H9 (cell line): ENCODE data around the gene RAI1. TPM values are rescaled to one million over a fixed set of nuclear protein-coding genes. Genes with fewer than 3 reads are reported as not detected.
"Not testable (repeated sequence)": the region's sequence is repeated elsewhere in the genome, so short reads cannot be mapped to it uniquely, and the experiment has no call there.

Experiments used
- DNase-seq: peaks from one replicate; pipeline ENCODE4 v3.0.0-alpha.2; 2017
- H2AFZ ChIP-seq: one replicate; pipeline ENCODE4 v1.6.1; 2013; ENCODE audit warnings: mild to moderate bottlenecking, low read length, control low read depth, moderate library complexity
- H2AK5ac ChIP-seq: 2 replicates; pipeline ENCODE4 v1.6.1; 2013; ENCODE audit warnings: low read length, control low read depth, mixed read lengths; ENCODE audit not compliant: insufficient read length
- H2BK120ac ChIP-seq: one replicate; pipeline ENCODE4 v1.6.1; 2013; ENCODE audit warnings: low read depth, mild to moderate bottlenecking, low read length, control low read depth, inconsistent platforms; ENCODE audit not compliant: poor library complexity, severe bottlenecking
- H2BK12ac ChIP-seq: 2 replicates; pipeline ENCODE4 v1.6.1; 2013; ENCODE audit warnings: low read length, control low read depth, mixed read lengths, low read depth; ENCODE audit not compliant: insufficient read length
- H2BK15ac ChIP-seq: 2 replicates; pipeline ENCODE4 v1.6.1; 2013; ENCODE audit warnings: low read depth, low read length, control low read depth
- H2BK20ac ChIP-seq: one replicate; pipeline ENCODE4 v1.6.1; 2013; ENCODE audit warnings: low read depth, mild to moderate bottlenecking, low read length, control low read depth, inconsistent platforms; ENCODE audit not compliant: poor library complexity, severe bottlenecking
- H2BK5ac ChIP-seq: 2 replicates; pipeline ENCODE4 v1.6.1; 2013; ENCODE audit warnings: low read length, control low read depth, mixed read lengths; ENCODE audit not compliant: insufficient read length
- H3K14ac ChIP-seq: 2 replicates; pipeline ENCODE4 v1.6.1; 2013; ENCODE audit warnings: low read length, control low read depth; ENCODE audit not compliant: insufficient read depth
- H3K18ac ChIP-seq: 2 replicates; pipeline ENCODE4 v1.6.1; 2013; ENCODE audit warnings: low read depth, mild to moderate bottlenecking, mixed read lengths, low read length, control low read depth; ENCODE audit not compliant: insufficient read length
- H3K23ac ChIP-seq: 2 replicates; pipeline ENCODE4 v1.6.1; 2013; ENCODE audit warnings: low read length, control low read depth, mixed read lengths, low read depth; ENCODE audit not compliant: insufficient read length
- H3K23me2 ChIP-seq: 2 replicates; pipeline ENCODE4 v1.6.1; 2013; ENCODE audit warnings: low read depth, mild to moderate bottlenecking, mixed read lengths, low read length, control low read depth; ENCODE audit not compliant: insufficient read length, poor library complexity, severe bottlenecking
- H3K27ac ChIP-seq: 2 replicates; pipeline ENCODE4 v1.5.1; 2013; ENCODE audit warnings: low read length, control low read depth, mixed read lengths, low read depth; ENCODE audit not compliant: insufficient read length
- H3K27me3 ChIP-seq: 2 replicates; pipeline ENCODE4 v1.6.1; 2013; ENCODE audit warnings: low read length, control low read depth, inconsistent platforms; ENCODE audit not compliant: insufficient read depth
- H3K4ac ChIP-seq: 2 replicates; pipeline ENCODE4 v1.6.1; 2013; ENCODE audit warnings: low read depth, mild to moderate bottlenecking, control low read depth, inconsistent platforms, low read length, moderate library complexity
- H3K4me1 ChIP-seq: 2 replicates; pipeline ENCODE4 v1.6.1; 2013; ENCODE audit warnings: low read length, control low read depth, inconsistent platforms; ENCODE audit not compliant: insufficient read depth
- H3K4me2 ChIP-seq: 2 replicates; pipeline ENCODE4 v1.6.1; 2013; ENCODE audit warnings: low read length, control low read depth, mixed read lengths; ENCODE audit not compliant: insufficient read length, insufficient read depth
- H3K56ac ChIP-seq: 2 replicates; pipeline ENCODE4 v1.6.1; 2013; ENCODE audit warnings: low read depth, mild to moderate bottlenecking, mixed read lengths, low read length, control low read depth; ENCODE audit not compliant: insufficient read length
- H3K79me1 ChIP-seq: 2 replicates; pipeline ENCODE4 v1.6.1; 2013; ENCODE audit warnings: low read depth, mild to moderate bottlenecking, moderate library complexity, low read length, control low read depth, inconsistent platforms; ENCODE audit not compliant: insufficient read depth, poor library complexity, severe bottlenecking
- H3K79me2 ChIP-seq: 2 replicates; pipeline ENCODE4 v1.6.1; 2013; ENCODE audit warnings: low read length, control low read depth, inconsistent platforms; ENCODE audit not compliant: insufficient read depth
- H3K9ac ChIP-seq: 2 replicates; pipeline ENCODE4 v1.6.1; 2013; ENCODE audit warnings: low read length, control low read depth, mixed read lengths; ENCODE audit not compliant: insufficient read length; ENCODE audit errors: extremely low read depth
- H3K9me3 ChIP-seq: one replicate; pipeline ENCODE4 v1.6.1; 2013; ENCODE audit warnings: low read depth, low read length, inconsistent platforms; ENCODE audit not compliant: control insufficient read depth
- H3T11ph ChIP-seq: one replicate; pipeline ENCODE4 v1.6.1; 2013; ENCODE audit warnings: mild to moderate bottlenecking, low read length, control low read depth, inconsistent platforms
- H4K20me1 ChIP-seq: one replicate; pipeline ENCODE4 v1.6.1; 2013; ENCODE audit not compliant: control insufficient read depth, insufficient read length, insufficient read depth
- H4K5ac ChIP-seq: 2 replicates; pipeline ENCODE4 v1.6.1; 2013; ENCODE audit warnings: low read depth, mild to moderate bottlenecking, mixed read lengths, low read length, control low read depth; ENCODE audit not compliant: insufficient read length
- H4K8ac ChIP-seq: replicated peaks from 2 replicates; pipeline ENCODE4 v1.6.1; 2013; ENCODE audit warnings: low read length, control low read depth, mixed read lengths, low read depth; ENCODE audit not compliant: insufficient read length
- H4K91ac ChIP-seq: 2 replicates; pipeline ENCODE4 v1.6.1; 2013; ENCODE audit warnings: low read depth, mild to moderate bottlenecking, moderate library complexity, mixed read lengths, low read length, control low read depth; ENCODE audit not compliant: insufficient read length
- H3K27ac Mint-ChIP-seq, 3 experiments: 2 replicates in 2 of 3; 3 replicates in 1 of 3; pipeline ENCODE4 v1.8.0; 2020 to 2021; ENCODE audit warnings: mixed read lengths in 3 of 3, mild to moderate bottlenecking in 1 of 3, moderate library complexity in 1 of 3
- H3K27me3 Mint-ChIP-seq: 2 replicates; pipeline ENCODE4 v1.8.0; 2021; ENCODE audit warnings: low read depth, mild to moderate bottlenecking, moderate library complexity, mixed read lengths
- H3K36me3 Mint-ChIP-seq, 3 experiments: 2 replicates in 2 of 3; 3 replicates in 1 of 3; pipeline ENCODE4 v1.8.0; 2020 to 2021; ENCODE audit warnings: low read depth in 3 of 3, mixed read lengths in 3 of 3; ENCODE audit not compliant: insufficient read depth in 1 of 3
- H3K4me1 Mint-ChIP-seq, 2 experiments: 2 replicates each; pipeline ENCODE4 v1.8.0; 2020; ENCODE audit warnings: mixed read lengths in 2 of 2
- H3K4me3 Mint-ChIP-seq, 2 experiments: 2 replicates in 1 of 2; 3 replicates in 1 of 2; pipeline ENCODE4 v1.8.0; 2020 to 2021; ENCODE audit warnings: mild to moderate bottlenecking in 2 of 2, mixed read lengths in 2 of 2, moderate library complexity in 1 of 2
- H3K9me3 Mint-ChIP-seq, 2 experiments: 2 replicates in 1 of 2; 3 replicates in 1 of 2; pipeline ENCODE4 v1.8.0; 2020; ENCODE audit warnings: mild to moderate bottlenecking in 2 of 2, mixed read lengths in 2 of 2, moderate library complexity in 1 of 2
- CTCF ChIP-seq: fragments of 200-600 bp; sonication (generic); conservative IDR thresholded peaks from 3 replicates; pipeline ENCODE4 v1.8.0; 2021; ENCODE audit warnings: antibody characterized with exemption, mild to moderate bottlenecking
- WGBS: extraction: QIAGEN DNeasy Blood & Tissue Kit; methylation state at CpG from one replicate; pipeline ENCODE4 v1.1.7; 2013; ENCODE audit warnings: missing lambda C conversion rate, low lambda C conversion rate, mixed read lengths; ENCODE audit not compliant: insufficient read length; ENCODE audit errors: extremely low coverage; 5-methylcytosine and 5-hydroxymethylcytosine counted together
- total RNA-seq: library from RNA; stranded (reverse); gene quantifications from 2 replicates; pipeline ENCODE4 v1.2.1, GENCODE V29; 2021

The RAI1 gene
- total RNA-seq, 1 experiment from 2014 or later, result 1.5 TPM

GRCh38 chr17:17677299-17678040 is 3.8 kb upstream of the RAI1 start:
- TF ChIP-seq CTCF, result no peak
- H3K79me1 ChIP-seq, result no peaks in the 10 kb centered on the region
- H2BK20ac ChIP-seq, result no peak overlapping the region
- H3K4me1 ChIP-seq, result peaks cover 6% of the 10 kb centered on the region; the same call in 1 of the 2 replicates
- no peak overlapping the region for H2BK5ac ChIP-seq
- no peak overlapping the region for H2BK120ac ChIP-seq
- Mint-ChIP-seq H3K4me3 (no peak overlapping the region), H3K4me1 (peaks cover 21 to 31% of the 10 kb centered on the region in 2 experiments), H3K27me3 (peaks cover 92% of the 10 kb centered on the region), H3K27ac (no peak overlapping the region; a peak in 1 of 7 replicates), H3K36me3 (no peaks in the 10 kb centered on the region), H3K9me3 (no peaks in the 10 kb centered on the region; a peak in 2 of 5 replicates)
- no peak overlapping the region for H3K23ac ChIP-seq
- no peak overlapping the region for H2BK15ac ChIP-seq
- H3T11ph ChIP-seq, result no peak overlapping the region
- peaks cover 5% of the 10 kb centered on the region for H3K23me2 ChIP-seq
- H4K20me1 ChIP-seq, result peaks cover 2% of the 10 kb centered on the region
- H3K18ac ChIP-seq, result no peak overlapping the region
- no peak overlapping the region for H4K5ac ChIP-seq
- no peak overlapping the region for H4K8ac ChIP-seq
- H2BK12ac ChIP-seq, result no peak overlapping the region
- H3K56ac ChIP-seq, result no peak overlapping the region
- H3K27ac ChIP-seq, result no peak overlapping the region
- H2AK5ac ChIP-seq, result no peak overlapping the region
- no peak overlapping the region for H3K4ac ChIP-seq
- H3K14ac ChIP-seq, result no peak overlapping the region
- H2AFZ ChIP-seq, result no peak overlapping the region
- DNase-seq, result no peak
- no peaks in the 10 kb centered on the region for H3K79me2 ChIP-seq
- no peak overlapping the region for H3K9ac ChIP-seq
- H4K91ac ChIP-seq, result no peak overlapping the region
- no peaks in the 10 kb centered on the region for H3K9me3 ChIP-seq
- WGBS, result no CpG with 5 or more reads among the region's 2 CpGs
- H3K4me2 ChIP-seq, result no peak overlapping the region
- peaks cover 43% of the 10 kb centered on the region; the same call in 1 of the 2 replicates for H3K27me3 ChIP-seq

GRCh38 chr17:17678063-17678699 is 3.1 kb upstream of the RAI1 start:
- H3K9me3 ChIP-seq, H3K4ac ChIP-seq, H4K8ac ChIP-seq, H2AK5ac ChIP-seq, H3K23ac ChIP-seq, H3T11ph ChIP-seq, H3K79me1 ChIP-seq, H3K27ac Mint-ChIP-seq, H3K36me3 Mint-ChIP-seq, H2BK20ac ChIP-seq, H4K20me1 ChIP-seq, H3K23me2 ChIP-seq, H3K56ac ChIP-seq, H2BK120ac ChIP-seq, H2AFZ ChIP-seq, H3K4me1 ChIP-seq, H3K4me2 ChIP-seq, H2BK15ac ChIP-seq, DNase-seq, H4K5ac ChIP-seq, H2BK5ac ChIP-seq, H4K91ac ChIP-seq, H3K79me2 ChIP-seq, H2BK12ac ChIP-seq, H3K9ac ChIP-seq, H3K18ac ChIP-seq, H3K27ac ChIP-seq, H3K4me3 Mint-ChIP-seq, H3K9me3 Mint-ChIP-seq, H3K14ac ChIP-seq: not testable (repeated sequence)
- peaks cover 18 to 28% of the 10 kb centered on the region in 2 experiments for H3K4me1 Mint-ChIP-seq
- H3K27me3 Mint-ChIP-seq, result peaks cover 92% of the 10 kb centered on the region
- no CpG with 5 or more reads among the region's 5 CpGs for WGBS
- peaks cover 48% of the 10 kb centered on the region; the same call in 1 of the 2 replicates for H3K27me3 ChIP-seq
